Kidney epithelial cell (primary cell): ENCODE measurements around the gene MRPS11. TPM values are rescaled to one million over a fixed set of nuclear protein-coding genes. Genes with fewer than 3 reads are reported as not detected.
A peak's percentile ranks its signal among the peaks of the same experiment; 100 is the strongest.
"Not testable (repeated sequence)": the region's sequence is repeated elsewhere in the genome, so short reads cannot be mapped to it uniquely, and the experiment has no call there.

ENCODE experiments used
- DNase-seq: peaks from one replicate; pipeline ENCODE4 v3.0.0-alpha.2; 2010; ENCODE audit warnings: low read depth
- H3K27me3 ChIP-seq: 2 replicates; pipeline ENCODE4 v1.6.0; 2011; ENCODE audit warnings: low read length; ENCODE audit not compliant: control insufficient read depth, insufficient read depth
- H3K36me3 ChIP-seq: 2 replicates; pipeline ENCODE4 v1.5.1; 2011; ENCODE audit warnings: low read length; ENCODE audit not compliant: control insufficient read depth, insufficient read depth
- H3K4me3 ChIP-seq: 2 replicates; pipeline ENCODE4 v1.5.1; 2011; ENCODE audit warnings: low read depth, mild to moderate bottlenecking, control low read depth, low read length
- CTCF ChIP-seq: IDR thresholded peaks from 2 replicates; pipeline ENCODE4 v1.5.1; 2011; ENCODE audit warnings: mild to moderate bottlenecking, moderate library complexity, low read length, control low read depth, inconsistent platforms; ENCODE audit not compliant: insufficient read depth, poor library complexity, severe bottlenecking
- total RNA-seq: library from RNA; depleted of rRNA; stranded (reverse); fragments of >200 nt; gene quantifications from 2 replicates; pipeline ENCODE4 v1.2.3, GENCODE V29; 2015

The MRPS11 gene
- total RNA-seq, 1 donor from 2014 or later: 40.5 TPM

GRCh38 chr15:88472225-88472624, 4.7 kb downstream of the MRPS11 start:
- no peak for DNase-seq
- no peak for TF ChIP-seq CTCF
- no peak overlapping the region for H3K4me3 ChIP-seq
- peaks cover 1% of the 10 kb centered on the region for H3K36me3 ChIP-seq
- no peaks in the 10 kb centered on the region for H3K27me3 ChIP-seq

- H3K36me3 ChIP-seq, DNase-seq, H3K27me3 ChIP-seq, H3K4me3 ChIP-seq: not testable (repeated sequence)
These were observed 6.3 kb downstream of the MRPS11 start for GRCh38 chr15:88473661-88474293.

- no peak for DNase-seq
- TF ChIP-seq CTCF: peak; percentile 51
- Histone ChIP-seq H3K27me3 (no peaks in the 10 kb centered on the region), H3K36me3 (peaks cover 1% of the 10 kb centered on the region), H3K4me3 (no peak overlapping the region)
These were observed 9.1 kb downstream of the MRPS11 start for GRCh38 chr15:88476635-88477060.

GRCh38 chr15:88477126-88477525, 9.6 kb downstream of the MRPS11 start:
- TF ChIP-seq CTCF: no peak
- Histone ChIP-seq H3K27me3 (no peaks in the 10 kb centered on the region), H3K36me3 (peaks cover 1% of the 10 kb centered on the region), H3K4me3 (no peak overlapping the region)
- no peak for DNase-seq

GRCh38 chr15:88477904-88478303, 10.4 kb downstream of the MRPS11 start:
- TF ChIP-seq CTCF: no peak
- Histone ChIP-seq H3K36me3 (peaks cover 1% of the 10 kb centered on the region), H3K4me3 (no peak overlapping the region), H3K27me3 (no peaks in the 10 kb centered on the region)
- no peak for DNase-seq

- Histone ChIP-seq H3K27me3 (no peaks in the 10 kb centered on the region), H3K36me3 (peaks cover 1% of the 10 kb centered on the region), H3K4me3 (no peak overlapping the region)
- no peak for TF ChIP-seq CTCF
- no peak for DNase-seq
These were observed 11.7 kb downstream of the MRPS11 start for GRCh38 chr15:88479169-88479568.
